GM12891 (cell line): ENCODE results near the gene SLC25A21.

Source experiments
- PAX5 ChIP-seq: IDR thresholded peaks from 2 replicates; pipeline ENCODE4 v1.6.1; 2011; ENCODE audit warnings: low read length, moderate library complexity, mild to moderate bottlenecking; ENCODE audit not compliant: insufficient read depth, severe bottlenecking
- POLR2A ChIP-seq: IDR thresholded peaks from 2 replicates; pipeline ENCODE4 v1.6.1; 2011; ENCODE audit warnings: low read depth, low read length, control low read depth
- POLR2AphosphoS5 ChIP-seq: IDR thresholded peaks from 2 replicates; pipeline ENCODE4 v1.6.1; 2011; ENCODE audit warnings: low read depth, low read length, control low read depth
- POU2F2 ChIP-seq: IDR thresholded peaks from 2 replicates; pipeline ENCODE4 v1.6.1; 2011; ENCODE audit warnings: low read depth, mild to moderate bottlenecking, control low read depth, low read length, moderate library complexity
- SPI1 ChIP-seq: IDR thresholded peaks from 2 replicates; pipeline ENCODE4 v1.6.1; 2011; ENCODE audit warnings: low read depth, low read length, control low read depth
- TAF1 ChIP-seq: IDR thresholded peaks from 2 replicates; pipeline ENCODE4 v1.6.1; 2011; ENCODE audit warnings: low read depth, low read length, control low read depth

- no peak for TF ChIP-seq POLR2A
- no peak for TF ChIP-seq POLR2AphosphoS5
- TF ChIP-seq TAF1: no peak
- no peak for TF ChIP-seq POU2F2
- no peak for TF ChIP-seq PAX5
- no peak for TF ChIP-seq SPI1
Observed at GRCh38 chr14:37142835-37143401, 29.5 kb downstream of the SLC25A21 start.
